HepG2 (cell line): ENCODE results near the gene ARHGEF12. TPM values are rescaled to one million over a fixed set of nuclear protein-coding genes. Genes with fewer than 3 reads are reported as not detected.
A peak's percentile ranks its signal among the peaks of the same experiment; 100 is the strongest.

ENCODE experiments used
- BCL6 ChIP-seq: IDR thresholded peaks from 2 replicates; pipeline ENCODE4 v1.6.1; 2016; ENCODE audit warnings: missing genetic modification reagents, missing compliant biosample characterization
- CEBPB ChIP-seq: IDR thresholded peaks from 2 replicates; pipeline ENCODE4 v1.6.1; 2011; ENCODE audit warnings: low read depth, low read length, improper control_type of control experiment, borderline replicate concordance
- CHD2 ChIP-seq: IDR thresholded peaks from 2 replicates; pipeline ENCODE4 v1.6.1; 2011; ENCODE audit warnings: low read depth, low read length, improper control_type of control experiment
- ESRRA ChIP-seq: sonication (generic); formaldehyde crosslinking; IDR thresholded peaks from 2 replicates; pipeline ENCODE4 v1.5.1; 2020; ENCODE audit warnings: mild to moderate bottlenecking, low read depth, missing genetic modification reagents
- NONO ChIP-seq, 2 experiments: fragments of 450-650 bp in 1 of 2; sonication (generic) in 1 of 2; formaldehyde crosslinking in 1 of 2; IDR thresholded peaks in 1 of 2; conservative IDR thresholded peaks in 1 of 2; 2 replicates each; pipeline versions ENCODE4 v1.6.1 to v1.8.0; 2017 to 2022; ENCODE audit warnings: mild to moderate bottlenecking in 1 of 2, missing genetic modification reagents in 1 of 2, moderate library complexity in 1 of 2
- NR0B2 ChIP-seq: sonication (generic); formaldehyde crosslinking; IDR thresholded peaks from 2 replicates; pipeline ENCODE4 v1.4.0; 2020; ENCODE audit warnings: mild to moderate bottlenecking, missing genetic modification reagents
- NR2C2 ChIP-seq: sonication (generic); formaldehyde crosslinking; IDR thresholded peaks from 2 replicates; pipeline ENCODE4 v1.4.0; 2020; ENCODE audit warnings: missing genetic modification reagents, mild to moderate bottlenecking, moderate library complexity, borderline replicate concordance
- NR2F1 ChIP-seq, 2 experiments: fragments of 450-650 bp in 1 of 2; formaldehyde crosslinking in 1 of 2; IDR thresholded peaks; 2 replicates each; pipeline versions ENCODE4 v1.5.0 to v1.6.1; 2016 to 2020; ENCODE audit warnings: mild to moderate bottlenecking in 1 of 2, missing compliant biosample characterization in 1 of 2, missing genetic modification reagents in 1 of 2, moderate library complexity in 1 of 2
- SOX6 ChIP-seq, 2 experiments: fragments of 450-650 bp in 1 of 2; sonication (generic) in 1 of 2; formaldehyde crosslinking in 1 of 2; IDR thresholded peaks; 2 replicates each; pipeline versions ENCODE4 v1.4.0 to v1.6.1; 2017 to 2020; ENCODE audit warnings: antibody characterized with exemption in 1 of 2, mild to moderate bottlenecking in 1 of 2, missing genetic modification reagents in 1 of 2
- TCF7 ChIP-seq: sonication (generic); IDR thresholded peaks from 2 replicates; pipeline ENCODE4 v1.6.1; 2016; ENCODE audit warnings: antibody characterized with exemption, low read depth
- ZFP36 ChIP-seq: fragments of 150-350 bp; IDR thresholded peaks from 2 replicates; pipeline ENCODE4 v1.6.1; 2018; ENCODE audit warnings: borderline replicate concordance, low read length, low read depth; ENCODE audit not compliant: partially characterized antibody
- ZFP91 ChIP-seq: sonication (generic); formaldehyde crosslinking; IDR thresholded peaks from 2 replicates; pipeline ENCODE4 v1.9.0; 2022; ENCODE audit warnings: missing genetic modification reagents, mild to moderate bottlenecking, borderline replicate concordance
- ZNF564 ChIP-seq: sonication (generic); formaldehyde crosslinking; IDR thresholded peaks from 2 replicates; pipeline ENCODE4 v1.8.1; 2023; ENCODE audit warnings: mild to moderate bottlenecking, missing genetic modification reagents
- ZNF670 ChIP-seq: sonication (generic); formaldehyde crosslinking; IDR thresholded peaks from 2 replicates; pipeline ENCODE4 v1.8.0; 2022; ENCODE audit warnings: mild to moderate bottlenecking, missing genetic modification reagents, borderline replicate concordance
- ZNF891 ChIP-seq: sonication (generic); formaldehyde crosslinking; IDR thresholded peaks from 2 replicates; pipeline ENCODE4 v1.5.0; 2020; ENCODE audit warnings: mild to moderate bottlenecking, missing genetic modification reagents
- polyA plus RNA-seq, 8 experiments: library from polyadenylated mRNA; depleted of rRNA in 3 of 8; stranded (reverse) in 7 of 8; unstranded in 1 of 8; fragments of >200 nt; fragmentation: Illumina TruSeq in 4 of 8; extraction: Trizol in 4 of 8; gene quantifications; 2 replicates each; pipeline versions ENCODE4 v1.2.1 to v1.2.3, GENCODE V29; 2011 to 2016; ENCODE audit warnings: low read depth in 4 of 8, missing spikeins in 1 of 8, mixed read lengths in 1 of 8; ENCODE audit not compliant: insufficient read depth in 1 of 8
- total RNA-seq, 5 experiments: library from RNA; depleted of rRNA; stranded (reverse); fragments of >200 nt; fragmentation: Illumina TruSeq; extraction: Trizol; gene quantifications; 2 replicates each; pipeline ENCODE4 v1.2.3, GENCODE V29; 2016; ENCODE audit warnings: low read depth in 1 of 5
- TF ChIP-seq, protein P1 (sequence below): sonication (generic); formaldehyde crosslinking; IDR thresholded peaks from 2 replicates; pipeline ENCODE4 v1.5.0; 2020; ENCODE audit warnings: missing genetic modification reagents
- TF ChIP-seq, protein P2 (sequence below): sonication (generic); formaldehyde crosslinking; IDR thresholded peaks from 2 replicates; pipeline ENCODE4 v1.4.0; 2020; ENCODE audit warnings: low read depth, mild to moderate bottlenecking, missing genetic modification reagents

The ARHGEF12 gene
- total and polyA plus RNA-seq, 2 of the 13 experiments (the other 11 are each of a cell fraction or from before 2014, with no cell fraction given): 17.9 to 54.4 TPM

DNA sequence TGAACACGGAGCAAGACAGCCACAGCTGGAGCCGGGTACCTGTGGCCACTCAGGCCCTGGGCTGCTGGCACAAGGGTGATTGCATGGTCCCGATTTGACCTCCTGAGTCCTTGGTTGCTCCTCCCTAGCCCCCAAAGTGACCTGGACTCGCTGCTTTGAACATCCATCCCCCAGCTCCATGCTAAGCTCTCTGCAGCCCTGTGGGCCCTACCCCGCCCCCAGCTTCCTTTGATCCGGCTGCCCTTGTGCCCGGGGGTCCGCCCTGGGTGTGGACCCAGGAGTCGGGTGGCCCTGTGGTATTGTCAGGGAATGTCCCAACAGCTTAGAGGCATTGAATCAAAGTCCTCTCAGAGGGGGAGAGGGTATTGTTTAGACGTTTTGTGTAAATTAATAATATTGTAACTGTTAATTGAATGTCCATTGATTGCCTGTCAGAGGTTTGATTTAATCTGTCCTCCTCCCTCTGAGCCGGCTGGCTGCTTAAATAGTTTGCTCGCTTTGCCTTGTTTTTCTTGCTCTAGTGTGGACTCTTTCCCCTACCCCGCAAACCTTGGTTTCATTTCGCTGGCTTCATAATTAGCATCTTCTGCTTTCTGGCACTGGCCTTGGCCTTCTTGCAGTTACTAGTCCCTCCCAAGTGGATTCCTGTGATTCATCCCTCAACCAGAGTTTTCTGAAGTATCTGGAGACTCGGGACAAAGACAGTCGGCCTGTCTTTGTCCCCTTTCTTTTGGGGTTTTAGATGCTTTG is 196.0 kb downstream of the ARHGEF12 start (continued):
- TF ChIP-seq, protein P1, sequence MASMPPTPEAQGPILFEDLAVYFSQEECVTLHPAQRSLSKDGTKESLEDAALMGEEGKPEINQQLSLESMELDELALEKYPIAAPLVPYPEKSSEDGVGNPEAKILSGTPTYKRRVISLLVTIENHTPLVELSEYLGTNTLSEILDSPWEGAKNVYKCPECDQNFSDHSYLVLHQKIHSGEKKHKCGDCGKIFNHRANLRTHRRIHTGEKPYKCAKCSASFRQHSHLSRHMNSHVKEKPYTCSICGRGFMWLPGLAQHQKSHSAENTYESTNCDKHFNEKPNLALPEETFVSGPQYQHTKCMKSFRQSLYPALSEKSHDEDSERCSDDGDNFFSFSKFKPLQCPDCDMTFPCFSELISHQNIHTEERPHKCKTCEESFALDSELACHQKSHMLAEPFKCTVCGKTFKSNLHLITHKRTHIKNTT: no peak
- TF ChIP-seq NR2F1 (CRISPR knock-in tag; IDR thresholded peaks at IDR 0.05) (0 out of 4 replicates have a peak, but pooled peaks of 1 of the 2 experiments have one; percentile 23), ZFP36 (no peak), CHD2 (no peak), SOX6 (IDR thresholded peaks at IDR 0.05) (no peak), SOX6 (CRISPR knock-in tag; IDR thresholded peaks at IDR 0.05) (peak; percentile 81), ESRRA (peak; percentile 63; the same call in 1 of the 2 replicates), CEBPB (peak; percentile 5; the same call in 1 of the 2 replicates), NR0B2 (CRISPR knock-in tag) (no peak), ZNF564 (no peak), TCF7 (peak; percentile 82), BCL6 (CRISPR knock-in tag) (peak; percentile 19; the same call in 1 of the 2 replicates), NR2C2 (CRISPR knock-in tag) (peak; percentile 27; the same call in 1 of the 2 replicates), ZNF891 (CRISPR knock-in tag) (no peak), NONO (IDR thresholded peaks at IDR 0.05) (no peak), NONO (CRISPR knock-in tag; conservative IDR thresholded peaks at IDR 0.05) (0 out of 2 replicates have a peak, but pooled peaks have one; percentile 47), ZNF670 (CRISPR knock-in tag) (no peak), ZFP91 (CRISPR knock-in tag) (0 out of 2 replicates have a peak, but pooled peaks have one; percentile 31)
- TF ChIP-seq, protein P2, sequence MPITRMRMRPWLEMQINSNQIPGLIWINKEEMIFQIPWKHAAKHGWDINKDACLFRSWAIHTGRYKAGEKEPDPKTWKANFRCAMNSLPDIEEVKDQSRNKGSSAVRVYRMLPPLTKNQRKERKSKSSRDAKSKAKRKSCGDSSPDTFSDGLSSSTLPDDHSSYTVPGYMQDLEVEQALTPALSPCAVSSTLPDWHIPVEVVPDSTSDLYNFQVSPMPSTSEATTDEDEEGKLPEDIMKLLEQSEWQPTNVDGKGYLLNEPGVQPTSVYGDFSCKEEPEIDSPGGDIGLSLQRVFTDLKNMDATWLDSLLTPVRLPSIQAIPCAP: no peak
